Measurements from ENCODE around the gene TSEN54.

The TSEN54 gene

DNA sequence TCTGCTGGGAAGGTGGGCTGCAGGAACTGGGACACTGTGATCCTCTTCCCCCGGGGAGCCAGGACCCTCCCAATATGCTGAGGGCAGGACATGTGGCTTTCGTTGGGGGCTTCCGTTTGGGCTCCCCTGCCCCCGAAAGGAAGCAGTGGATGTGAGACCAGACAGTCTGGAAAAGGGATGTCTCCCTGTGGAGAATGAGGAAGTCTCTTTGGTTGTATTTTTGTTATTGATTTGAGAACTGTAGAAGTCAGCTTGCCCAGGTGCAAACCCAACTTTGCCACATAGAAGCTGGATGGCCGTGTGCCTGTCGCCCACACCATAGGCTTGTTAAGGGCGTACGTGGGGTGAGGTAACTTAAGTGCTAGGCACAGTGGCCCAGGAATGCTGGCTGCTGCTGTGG, 27.9 kb downstream of the TSEN54 start:
- H2AFZ ChIP-seq = no peak overlapping the region
- H3K27ac ChIP-seq = no peak overlapping the region
- peaks cover 18% of the 10 kb centered on the region for H3K4me1 ChIP-seq
- no peak overlapping the region for H3K9ac ChIP-seq
- H3K36me3 ChIP-seq (ENCODE audit: control insufficient read depth, insufficient read depth, low read length) = no peaks in the 10 kb centered on the region
- no peak for TF ChIP-seq CTCF (IDR thresholded peaks at IDR 0.05)
- no peaks in the 10 kb centered on the region for H3K9me3 ChIP-seq (ENCODE audit: control insufficient read depth, low read length)
- H3K79me2 ChIP-seq = peaks cover 8% of the 10 kb centered on the region
- no peak overlapping the region for H3K4me3 ChIP-seq (ENCODE audit: low read depth, low read length)
- no peaks in the 10 kb centered on the region for H3K27me3 ChIP-seq (ENCODE audit: control insufficient read depth, insufficient read depth, low read length)
- H3K4me2 ChIP-seq (ENCODE audit: low read length) = no peak overlapping the region

DNA sequence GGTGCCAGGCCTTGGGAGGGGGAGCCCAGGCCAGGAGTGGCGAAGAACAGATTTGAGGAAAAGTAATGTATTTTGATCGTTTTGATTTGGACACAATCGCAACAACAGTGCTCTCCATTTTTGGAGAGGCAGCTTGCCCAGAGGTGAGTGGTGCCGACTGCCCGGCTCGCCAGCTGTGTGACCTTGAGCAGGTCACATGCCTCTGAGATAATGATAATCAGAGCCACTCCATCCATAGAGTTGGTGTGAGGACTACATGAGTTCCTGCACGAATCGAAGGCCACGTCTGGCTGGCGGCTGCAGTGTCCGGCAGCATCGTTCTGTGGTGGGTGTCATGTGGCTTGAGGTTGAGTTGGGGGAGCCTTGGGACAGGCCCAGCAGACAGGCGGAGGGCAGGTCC, 29.9 kb downstream of the TSEN54 start:
- Histone ChIP-seq H3K4me1 (peaks cover 21% of the 10 kb centered on the region), H3K36me3 (ENCODE audit: control insufficient read depth, insufficient read depth, low read length) (no peaks in the 10 kb centered on the region), H3K4me3 (ENCODE audit: low read depth, low read length) (no peak overlapping the region), H3K27ac (no peak overlapping the region), H2AFZ (no peak overlapping the region), H3K27me3 (ENCODE audit: control insufficient read depth, insufficient read depth, low read length) (no peaks in the 10 kb centered on the region), H3K9ac (no peak overlapping the region), H3K9me3 (ENCODE audit: control insufficient read depth, low read length) (no peaks in the 10 kb centered on the region), H3K4me2 (ENCODE audit: low read length) (peak overlapping the region; percentile 1), H3K79me2 (peaks cover under 1% of the 10 kb centered on the region)
- TF ChIP-seq CTCF (IDR thresholded peaks at IDR 0.05) = no peak

- peaks cover 23% of the 10 kb centered on the region for H3K4me1 ChIP-seq
- no peak overlapping the region for H3K9ac ChIP-seq
- no peak for TF ChIP-seq CTCF (IDR thresholded peaks at IDR 0.05)
Measured at GRCh38 chr17:75547091-75547490, 30.8 kb downstream of the TSEN54 start.

GRCh38 chr17:75548813-75549212, 32.5 kb downstream of the TSEN54 start:
- H3K9ac ChIP-seq = no peak overlapping the region

More at GRCh38 chr17:75547091-75547490, 30.8 kb downstream of the TSEN54 start:
- Histone ChIP-seq H2AFZ (no peak overlapping the region), H3K79me2 (no peaks in the 10 kb centered on the region), H3K27me3 (ENCODE audit: control insufficient read depth, insufficient read depth, low read length) (no peaks in the 10 kb centered on the region), H3K27ac (no peak overlapping the region), H3K36me3 (ENCODE audit: control insufficient read depth, insufficient read depth, low read length) (no peaks in the 10 kb centered on the region), H3K4me2 (ENCODE audit: low read length) (no peak overlapping the region), H3K9me3 (ENCODE audit: control insufficient read depth, low read length) (no peaks in the 10 kb centered on the region), H3K4me3 (ENCODE audit: low read depth, low read length) (no peak overlapping the region)

More at GRCh38 chr17:75548813-75549212, 32.5 kb downstream of the TSEN54 start:
- no peaks in the 10 kb centered on the region for H3K9me3 ChIP-seq (ENCODE audit: control insufficient read depth, low read length)
- H3K27me3 ChIP-seq (ENCODE audit: control insufficient read depth, insufficient read depth, low read length) = no peaks in the 10 kb centered on the region
- peaks cover 23% of the 10 kb centered on the region for H3K4me1 ChIP-seq
- no peaks in the 10 kb centered on the region for H3K36me3 ChIP-seq (ENCODE audit: control insufficient read depth, insufficient read depth, low read length)
- peak overlapping the region; percentile 93 for H2AFZ ChIP-seq
- no peaks in the 10 kb centered on the region for H3K79me2 ChIP-seq
- H3K4me3 ChIP-seq (ENCODE audit: low read depth, low read length) = no peak overlapping the region
- H3K27ac ChIP-seq = peak overlapping the region; percentile 100
- no peak for TF ChIP-seq CTCF (IDR thresholded peaks at IDR 0.05)
- no peak overlapping the region for H3K4me2 ChIP-seq (ENCODE audit: low read length)
